ENCODE results near the gene DNM3. TPM values are rescaled to one million over a fixed set of nuclear protein-coding genes. Genes with fewer than 3 reads are reported as not detected.

DNM3 gene
- total and polyA plus RNA-seq, 10 of the 15 experiments (the other 5 are each of a cell fraction or from before 2014, with no cell fraction given): 0.03 to 1.5 (median 0.08) TPM; not detected in 3

DNA sequence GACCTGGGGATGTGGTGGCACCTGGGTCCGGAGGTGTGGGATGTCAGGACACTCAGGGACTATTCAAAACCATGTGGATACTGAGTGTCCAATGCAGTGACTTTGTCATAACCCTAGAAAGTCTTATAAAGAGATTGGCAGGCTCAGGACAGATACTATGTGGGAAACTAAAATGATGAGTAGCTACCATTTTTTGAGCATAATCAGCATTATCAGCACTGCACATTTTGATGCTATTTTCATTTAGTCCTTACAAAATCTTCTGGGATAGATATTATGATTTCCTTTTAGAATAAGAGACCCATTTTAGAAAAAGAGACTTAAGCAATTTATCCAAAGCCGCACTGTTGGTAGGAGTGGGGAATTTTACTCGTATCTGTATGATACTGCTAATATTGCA lies 93.4 kb downstream of the DNM3 start:
- WGBS (ENCODE audit: insufficient coverage, insufficient replicate concordance, low lambda C conversion rate, missing lambda C conversion rate): 63% methylated on average over 3 of the region's 3 CpGs
- H2AFZ ChIP-seq (ENCODE audit: control insufficient read depth, low read depth, low read length): no peak overlapping the region
- H3K4me3 ChIP-seq: no peak overlapping the region
- in situ Hi-C loops (cut with MboI) (no loop called here), intact Hi-C loops (cut with micrococcal nuclease; ENCODE audit: unreplicated experiment) (no loop called here)
- ChIA-PET RAD21 (ENCODE audit: unreplicated experiment) (no interaction called here), POLR2A (no interaction called here), SMC1A (ENCODE audit: uncharacterized antibody, unreplicated experiment) (interaction anchor here (0.7 kb wide), 1 partner anchor 482 kb away, joined by 3 read pairs; no protein-coding TSS in a partner anchor), CTCF (no interaction called here)
- H3K4me2 ChIP-seq (ENCODE audit: control insufficient read depth, insufficient read depth): no peak overlapping the region
- TF ChIP-seq NR2F1 (conservative IDR thresholded peaks at IDR 0.05) (no peak), RELA (IDR thresholded peaks at IDR 0.05; ENCODE audit: borderline replicate concordance, partially characterized antibody) (no peak)
- H3K4me1 ChIP-seq (ENCODE audit: control insufficient read depth, insufficient read depth, low read length): no peaks in the 10 kb centered on the region
- no peaks in the 10 kb centered on the region for H4K20me1 ChIP-seq (ENCODE audit: control insufficient read depth, insufficient read depth)
- H3K9ac ChIP-seq (ENCODE audit: control insufficient read depth, insufficient read depth, low read length): no peak overlapping the region
- no peak for ATAC-seq
- FAIRE-seq: no peak
- H3K9me3 ChIP-seq (replicated peaks; ENCODE audit: control insufficient read depth, insufficient read depth, low read length): no peaks in the 10 kb centered on the region
- no peak for DNase-seq (ENCODE audit: low read depth, low spot score)
- no peak overlapping the region for H3K27ac ChIP-seq (ENCODE audit: control insufficient read depth, insufficient read depth)
- H3K36me3 ChIP-seq (ENCODE audit: control insufficient read depth in 2 of 2, insufficient read depth in 2 of 2, low read length in 1 of 2): no peaks in the 10 kb centered on the region
- no peaks in the 10 kb centered on the region for H3K79me2 ChIP-seq (ENCODE audit: control insufficient read depth, insufficient read depth, low read length)
- no peaks in the 10 kb centered on the region; a peak in 1 of 4 replicates for H3K27me3 ChIP-seq (replicated peaks in 1 of 2; ENCODE audit: control insufficient read depth in 2 of 2, insufficient read depth in 2 of 2, low read length in 1 of 2)
- no TSS peak for BruUV-seq (replicated peaks)

DNA sequence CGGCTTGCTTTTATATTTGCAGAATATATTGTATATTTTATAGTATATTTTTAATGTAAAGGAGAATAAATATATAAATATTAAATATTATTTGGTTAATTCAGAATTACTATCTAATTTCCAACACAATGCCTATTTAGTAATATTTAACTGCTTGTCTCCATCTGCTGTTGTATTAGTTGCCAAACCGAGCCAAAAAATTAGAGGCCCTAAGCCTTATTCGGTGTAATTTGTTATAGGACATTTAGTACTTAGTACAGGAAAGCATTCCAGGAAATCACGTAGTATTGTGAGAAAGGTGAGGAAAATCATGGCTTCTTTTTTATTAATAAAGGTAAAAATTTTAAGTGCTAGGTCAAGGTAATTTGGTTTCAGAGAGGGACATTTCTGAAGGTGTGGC lies 93.8 kb downstream of the DNM3 start:
- Histone ChIP-seq H3K9me3 (replicated peaks; ENCODE audit: control insufficient read depth, insufficient read depth, low read length) (no peaks in the 10 kb centered on the region), H3K79me2 (ENCODE audit: control insufficient read depth, insufficient read depth, low read length) (no peaks in the 10 kb centered on the region), H3K9ac (ENCODE audit: control insufficient read depth, insufficient read depth, low read length) (no peak overlapping the region), H3K36me3 (ENCODE audit: control insufficient read depth in 2 of 2, insufficient read depth in 2 of 2, low read length in 1 of 2) (no peaks in the 10 kb centered on the region), H2AFZ (ENCODE audit: control insufficient read depth, low read depth, low read length) (no peak overlapping the region), H3K4me3 (no peak overlapping the region), H3K4me2 (ENCODE audit: control insufficient read depth, insufficient read depth) (no peak overlapping the region), H3K27me3 (replicated peaks in 1 of 2; ENCODE audit: control insufficient read depth in 2 of 2, insufficient read depth in 2 of 2, low read length in 1 of 2) (no peaks in the 10 kb centered on the region; a peak in 1 of 4 replicates), H4K20me1 (ENCODE audit: control insufficient read depth, insufficient read depth) (no peaks in the 10 kb centered on the region), H3K4me1 (ENCODE audit: control insufficient read depth, insufficient read depth, low read length) (no peaks in the 10 kb centered on the region), H3K27ac (ENCODE audit: control insufficient read depth, insufficient read depth) (no peak overlapping the region)
- SMC1A ChIA-PET (ENCODE audit: uncharacterized antibody, unreplicated experiment): interaction anchor here (0.6 kb wide), 1 partner anchor 155 kb away, joined by 3 read pairs; no protein-coding TSS in a partner anchor
- FAIRE-seq (no peak), DNase-seq (ENCODE audit: low read depth, low spot score) (no peak), ATAC-seq (no peak)
- CTCF ChIA-PET: no interaction called here
- intact Hi-C loops (cut with micrococcal nuclease; ENCODE audit: unreplicated experiment): no loop called here
- POLR2A ChIA-PET: interaction anchor here (0.6 to 0.7 kb wide), 2 partner anchors 78 to 496 kb away, joined by 3 to 7 read pairs; no protein-coding TSS in a partner anchor
- WGBS (ENCODE audit: insufficient coverage, insufficient replicate concordance, low lambda C conversion rate, missing lambda C conversion rate): 15% methylated on average over 4 of the region's 4 CpGs
- RAD21 ChIA-PET (ENCODE audit: unreplicated experiment): interaction anchor here (0.6 kb wide), 1 partner anchor 163 kb away, joined by 4 read pairs; no protein-coding TSS in a partner anchor
- TF ChIP-seq ZNF274 (IDR thresholded peaks at IDR 0.05; ENCODE audit: insufficient read depth, insufficient read length) (no peak), DPF2 (IDR thresholded peaks at IDR 0.05) (no peak), HDGF (IDR thresholded peaks at IDR 0.05) (no peak), NFYA (IDR thresholded peaks at IDR 0.05; ENCODE audit: borderline replicate concordance, low read depth, low read length) (no peak), ASH2L (IDR thresholded peaks at IDR 0.05; ENCODE audit: borderline replicate concordance, low read depth) (no peak), BCL11A (IDR thresholded peaks at IDR 0.05; ENCODE audit: low read depth, low read length) (no peak), NFXL1 (IDR thresholded peaks at IDR 0.05; ENCODE audit: borderline replicate concordance) (no peak), ZBED1 (IDR thresholded peaks at IDR 0.05; ENCODE audit: borderline replicate concordance) (no peak), KAT2A (conservative IDR thresholded peaks at IDR 0.05; ENCODE audit: control insufficient read depth, low read depth, low read length) (no peak), TBL1XR1 (IDR thresholded peaks at IDR 0.05; ENCODE audit: low read depth, low read length) (no peak), TCF3 (IDR thresholded peaks at IDR 0.05; ENCODE audit: borderline replicate concordance, insufficient read depth, low read depth, low read length) (no peak)
- TF ChIP-seq, protein P1, sequence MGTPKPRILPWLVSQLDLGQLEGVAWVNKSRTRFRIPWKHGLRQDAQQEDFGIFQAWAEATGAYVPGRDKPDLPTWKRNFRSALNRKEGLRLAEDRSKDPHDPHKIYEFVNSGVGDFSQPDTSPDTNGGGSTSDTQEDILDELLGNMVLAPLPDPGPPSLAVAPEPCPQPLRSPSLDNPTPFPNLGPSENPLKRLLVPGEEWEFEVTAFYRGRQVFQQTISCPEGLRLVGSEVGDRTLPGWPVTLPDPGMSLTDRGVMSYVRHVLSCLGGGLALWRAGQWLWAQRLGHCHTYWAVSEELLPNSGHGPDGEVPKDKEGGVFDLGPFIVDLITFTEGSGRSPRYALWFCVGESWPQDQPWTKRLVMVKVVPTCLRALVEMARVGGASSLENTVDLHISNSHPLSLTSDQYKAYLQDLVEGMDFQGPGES (IDR thresholded peaks at IDR 0.05): no peak
- TF ChIP-seq, protein P2, sequence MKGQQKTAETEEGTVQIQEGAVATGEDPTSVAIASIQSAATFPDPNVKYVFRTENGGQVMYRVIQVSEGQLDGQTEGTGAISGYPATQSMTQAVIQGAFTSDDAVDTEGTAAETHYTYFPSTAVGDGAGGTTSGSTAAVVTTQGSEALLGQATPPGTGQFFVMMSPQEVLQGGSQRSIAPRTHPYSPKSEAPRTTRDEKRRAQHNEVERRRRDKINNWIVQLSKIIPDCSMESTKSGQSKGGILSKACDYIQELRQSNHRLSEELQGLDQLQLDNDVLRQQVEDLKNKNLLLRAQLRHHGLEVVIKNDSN (IDR thresholded peaks at IDR 0.05; ENCODE audit: borderline replicate concordance, extremely low read length, insufficient read depth, low read depth, low read length): no peak
- in situ Hi-C loops (cut with MboI): no loop called here
- BruUV-seq (replicated peaks): no TSS peak

Data from GM12878 (cell line).